Large intestine (tissue), 12 donors: ENCODE measurements around the gene TPPP. TPM values are rescaled to one million over a fixed set of nuclear protein-coding genes. Genes with fewer than 3 reads are reported as not detected.
"Not testable (repeated sequence)": the region's sequence is repeated elsewhere in the genome, so short reads cannot be mapped to it uniquely, and the experiment has no call there.

Experiments used
- DNase-seq, 2 donors: peaks; one replicate each; pipeline versions ENCODE4 v3.0.0 to v3.0.0-alpha.2; 2013
- H3K27ac ChIP-seq: one replicate; pipeline ENCODE4 v1.5.1; 2013; ENCODE audit warnings: low read length
- H3K27me3 ChIP-seq: 2 replicates; pipeline ENCODE4 v1.6.1; 2013; ENCODE audit warnings: low read length; ENCODE audit not compliant: control insufficient read depth, insufficient read depth
- H3K36me3 ChIP-seq: 2 replicates; pipeline ENCODE4 v1.6.1; 2013; ENCODE audit warnings: low read length; ENCODE audit not compliant: control insufficient read depth, insufficient read depth
- H3K4me1 ChIP-seq: one replicate; pipeline ENCODE4 v1.6.1; 2013; ENCODE audit warnings: low read length; ENCODE audit not compliant: control insufficient read depth, insufficient read depth
- H3K4me3 ChIP-seq: one replicate; pipeline ENCODE4 v1.5.1; 2013; ENCODE audit warnings: low read length
- H3K9me3 ChIP-seq: one replicate; pipeline ENCODE4 v1.6.1; 2013; ENCODE audit warnings: mild to moderate bottlenecking, low read depth, low read length, moderate library complexity; ENCODE audit not compliant: control insufficient read depth
- WGBS: methylation state at CpG from one replicate; pipeline ENCODE4 v1.1.5; 2013; ENCODE audit warnings: low lambda C conversion rate; ENCODE audit not compliant: insufficient coverage; 5-methylcytosine and 5-hydroxymethylcytosine counted together
- long read RNA-seq, 11 donors: transcript quantifications; one replicate each; lab custom pipeline, GENCODE V29; 2026
- polyA plus RNA-seq: library from polyadenylated mRNA; unstranded; fragments of 120-200 nt; gene quantifications from one replicate; pipeline ENCODE4 v1.2.1, GENCODE V29; 2013

The TPPP gene
- polyA plus RNA-seq, result 8.8 TPM
- long read RNA-seq, donor 1, full-length matches to known transcripts, result 2 of 2 reads
- long read RNA-seq, donor 1, partial matches to known transcripts, result 0 of 2 reads
- long read RNA-seq, donor 1, other reads (novel, unspliced or antisense), result 0 of 2 reads
- long read RNA-seq, donor 2, full-length matches to known transcripts, result 2 of 2 reads
- long read RNA-seq, donor 2, partial matches to known transcripts, result 0 of 2 reads
- long read RNA-seq, donor 2, other reads (novel, unspliced or antisense), result 0 of 2 reads
- long read RNA-seq, donor 3, full-length matches to known transcripts, result 1 of 1 reads
- long read RNA-seq, donor 3, partial matches to known transcripts, result 0 of 1 reads
- long read RNA-seq, donor 3, other reads (novel, unspliced or antisense), result 0 of 1 reads
- long read RNA-seq, donor 4, result 0 reads
- long read RNA-seq, donor 5, result 0 reads
- long read RNA-seq, donor 6, full-length matches to known transcripts, result 2 of 2 reads
- long read RNA-seq, donor 6, partial matches to known transcripts, result 0 of 2 reads
- long read RNA-seq, donor 6, other reads (novel, unspliced or antisense), result 0 of 2 reads
- long read RNA-seq, donor 7, result 0 reads
- long read RNA-seq, donor 8, full-length matches to known transcripts, result 1 of 1 reads
- long read RNA-seq, donor 8, partial matches to known transcripts, result 0 of 1 reads
- long read RNA-seq, donor 8, other reads (novel, unspliced or antisense), result 0 of 1 reads
- long read RNA-seq, donor 9, result 0 reads
- long read RNA-seq, donor 10, full-length matches to known transcripts, result 3 of 3 reads
- long read RNA-seq, donor 10, partial matches to known transcripts, result 0 of 3 reads
- long read RNA-seq, donor 10, other reads (novel, unspliced or antisense), result 0 of 3 reads
- long read RNA-seq, donor 11, full-length matches to known transcripts, result 2 of 2 reads
- long read RNA-seq, donor 11, partial matches to known transcripts, result 0 of 2 reads
- long read RNA-seq, donor 11, other reads (novel, unspliced or antisense), result 0 of 2 reads

- H3K4me3 ChIP-seq, result peak within 1 kb of the TSS; percentile 51
- H3K36me3 ChIP-seq, H3K27ac ChIP-seq, H3K9me3 ChIP-seq, H3K27me3 ChIP-seq, H3K4me1 ChIP-seq: not testable (repeated sequence)
- DNase-seq, result peak; percentile 71 to 87
- no CpG with 5 or more reads among the region's 109 CpGs for WGBS
Measured at GRCh38 chr5:693271-694041, at the start of gene TPPP. Gene TPPP, minus strand, starts transcription at chr5:693352. Its CDS starts 15,292 bp downstream, at chr5:678060.

DNA sequence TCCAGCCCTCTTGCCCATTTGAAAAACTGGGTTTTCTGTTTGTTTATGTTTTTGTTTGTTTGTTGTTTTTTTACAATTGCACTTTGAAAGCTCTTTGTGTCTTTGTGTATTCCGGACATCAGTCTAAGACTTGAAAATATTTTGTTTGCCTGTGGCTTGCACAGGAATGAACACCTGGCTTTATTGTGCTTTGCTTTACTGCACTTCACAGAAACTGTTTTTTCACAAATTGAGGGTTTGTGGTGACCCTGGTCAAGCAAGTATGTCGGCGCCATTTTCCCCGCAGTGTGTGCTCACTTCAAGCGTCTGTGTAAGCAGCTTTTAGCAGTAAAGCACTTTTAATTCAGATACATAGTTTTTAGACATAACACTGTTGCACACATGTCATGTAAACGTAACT, 49.1 kb upstream of the TPPP start:
- H3K4me1 ChIP-seq, DNase-seq, H3K36me3 ChIP-seq, H3K4me3 ChIP-seq, H3K27me3 ChIP-seq, H3K27ac ChIP-seq, H3K9me3 ChIP-seq: not testable (repeated sequence)
- no CpG with 5 or more reads among the region's 6 CpGs for WGBS

DNA sequence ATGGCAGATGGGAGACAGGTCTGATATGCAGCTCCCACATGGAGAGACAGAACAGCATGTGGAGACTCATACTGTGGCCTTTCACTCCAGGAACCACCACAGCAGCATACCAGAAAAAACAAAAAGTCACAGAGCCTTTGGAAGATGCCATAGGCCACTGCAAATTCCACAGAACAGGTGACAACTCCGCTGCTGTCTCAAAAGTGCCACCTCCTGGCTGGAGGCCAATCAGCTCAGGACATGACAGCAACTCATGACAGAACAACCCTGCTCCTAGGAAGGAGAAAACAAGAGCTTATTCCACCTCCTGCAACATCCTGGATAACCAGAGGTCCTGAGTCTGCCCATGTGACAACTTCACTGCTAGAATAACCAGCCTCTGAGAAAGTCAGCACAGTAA, 41.0 kb upstream of the TPPP start:
- not testable (repeated sequence) for H3K27me3 ChIP-seq, DNase-seq, H3K9me3 ChIP-seq, H3K4me3 ChIP-seq, H3K27ac ChIP-seq, H3K4me1 ChIP-seq, H3K36me3 ChIP-seq
- no CpG with 5 or more reads among the region's 1 CpG for WGBS

DNA sequence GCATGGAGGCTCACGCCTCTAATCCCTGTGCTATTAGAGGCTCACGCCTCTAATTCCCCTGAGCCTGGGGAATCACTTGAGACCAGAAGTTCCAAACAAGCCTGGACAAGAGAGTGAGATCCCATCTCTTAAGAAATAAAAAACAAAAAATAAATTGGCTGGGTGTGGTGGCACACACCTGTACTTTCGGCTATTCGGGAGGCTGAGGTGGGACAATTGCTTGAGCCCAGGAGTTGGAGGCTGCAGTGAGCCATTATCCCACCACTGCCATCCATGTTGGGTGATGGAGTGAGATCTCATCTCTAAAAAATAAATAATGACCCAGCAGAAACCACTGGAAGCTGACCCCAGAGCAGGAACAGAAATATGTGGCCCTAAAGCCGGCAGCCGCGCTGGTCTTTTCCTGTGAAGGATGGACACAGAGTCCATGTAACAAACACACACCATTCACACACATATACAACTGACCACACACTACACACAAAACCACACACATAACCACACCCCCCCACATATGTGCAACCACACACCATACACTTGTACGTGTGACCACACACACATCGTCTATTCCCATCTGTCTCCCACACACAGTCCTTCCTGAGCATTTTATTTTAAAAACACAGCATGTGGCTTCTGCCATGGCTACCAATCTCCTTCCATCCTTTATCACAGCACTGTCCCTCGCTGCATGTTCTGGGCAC, 39.8 kb upstream of the TPPP start:
- H3K27ac ChIP-seq, H3K9me3 ChIP-seq, H3K36me3 ChIP-seq, DNase-seq, H3K4me3 ChIP-seq, H3K27me3 ChIP-seq, H3K4me1 ChIP-seq: not testable (repeated sequence)
- 100% methylated on average over 4 of the region's 10 CpGs for WGBS

DNA sequence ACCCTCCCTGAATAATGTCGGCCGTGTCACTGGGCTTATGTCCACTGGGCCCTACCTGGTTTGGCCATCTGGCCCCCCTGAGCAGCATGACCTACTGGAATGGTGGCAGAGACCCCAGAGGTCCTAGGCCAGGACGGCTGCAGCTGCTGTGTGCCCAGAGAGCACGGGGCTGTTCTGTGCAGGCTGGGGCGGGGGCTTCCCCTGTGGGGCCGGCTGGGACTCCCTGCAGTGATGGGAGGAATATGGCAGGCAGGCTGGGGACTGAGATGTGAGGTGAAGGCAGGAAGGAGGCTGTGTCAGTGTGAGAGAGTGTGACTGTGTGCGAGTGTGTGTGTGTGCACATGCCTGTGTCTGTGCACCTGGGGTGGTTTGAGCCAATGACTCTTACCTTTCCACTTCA, 36.1 kb upstream of the TPPP start:
- no CpG with 5 or more reads among the region's 7 CpGs for WGBS
- not testable (repeated sequence) for H3K4me1 ChIP-seq, H3K27ac ChIP-seq, H3K9me3 ChIP-seq, H3K27me3 ChIP-seq, DNase-seq, H3K36me3 ChIP-seq, H3K4me3 ChIP-seq

GRCh38 chr5:727087-727486, 33.9 kb upstream of the TPPP start:
- H3K36me3 ChIP-seq, H3K27me3 ChIP-seq, H3K27ac ChIP-seq, H3K4me3 ChIP-seq, DNase-seq, H3K9me3 ChIP-seq, H3K4me1 ChIP-seq: not testable (repeated sequence)
- WGBS, result no CpG with 5 or more reads among the region's 9 CpGs

DNA sequence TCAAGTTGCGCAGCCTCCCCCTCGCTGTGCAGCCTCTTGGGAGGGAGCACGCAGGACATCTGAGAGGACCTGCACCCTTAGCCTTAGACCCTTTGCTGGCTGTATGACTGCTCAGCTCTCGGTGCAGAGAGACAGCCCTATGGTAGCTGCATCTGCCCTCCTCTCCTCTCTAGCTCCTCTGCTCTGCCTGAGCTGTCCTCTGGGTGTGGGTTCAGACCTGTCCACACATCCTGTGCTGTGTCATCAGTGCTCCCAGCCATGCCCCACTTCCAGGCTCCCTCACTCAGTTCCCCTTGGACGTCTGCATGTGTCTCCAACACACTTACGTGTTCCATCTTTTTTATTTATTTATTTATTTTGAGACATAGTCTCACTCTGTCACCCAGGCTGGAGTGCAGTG, 30.7 kb upstream of the TPPP start:
- H3K36me3 ChIP-seq, H3K9me3 ChIP-seq, H3K27ac ChIP-seq, H3K27me3 ChIP-seq, H3K4me1 ChIP-seq, H3K4me3 ChIP-seq, DNase-seq: not testable (repeated sequence)
- no CpG with 5 or more reads among the region's 6 CpGs for WGBS

GRCh38 chr5:723309-723708, 30.2 kb upstream of the TPPP start:
- not testable (repeated sequence) for H3K36me3 ChIP-seq, H3K27me3 ChIP-seq, H3K4me3 ChIP-seq, H3K4me1 ChIP-seq, DNase-seq, H3K9me3 ChIP-seq, H3K27ac ChIP-seq
- WGBS, result no CpG with 5 or more reads among the region's 4 CpGs

GRCh38 chr5:719379-719778, 26.2 kb upstream of the TPPP start:
- not testable (repeated sequence) for H3K4me1 ChIP-seq, H3K27me3 ChIP-seq, H3K4me3 ChIP-seq, H3K9me3 ChIP-seq, DNase-seq, H3K36me3 ChIP-seq, H3K27ac ChIP-seq
- no CpG with 5 or more reads among the region's 1 CpG for WGBS

DNA sequence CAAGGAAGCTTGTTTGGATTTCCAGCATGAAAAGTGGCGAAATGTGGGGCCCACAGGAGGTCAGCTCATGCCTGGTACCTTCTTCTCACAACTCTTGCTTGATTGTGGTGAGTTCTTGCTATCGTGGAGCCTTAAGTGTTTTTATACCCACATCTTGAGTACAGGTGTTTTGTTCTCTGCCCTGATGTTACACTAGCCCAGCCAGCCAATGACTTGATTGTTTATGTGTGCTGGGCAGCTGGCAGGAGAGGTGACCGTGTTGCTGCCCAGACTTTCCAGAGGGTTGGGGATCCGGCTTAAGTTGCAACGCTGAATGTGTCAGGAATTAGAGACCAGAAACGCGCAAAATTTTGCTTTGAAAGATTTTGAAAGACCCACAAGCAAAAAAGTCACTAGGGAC, 24.0 kb upstream of the TPPP start:
- WGBS, result 73% methylated on average over 5 of the region's 7 CpGs
- Histone ChIP-seq H3K4me1 (no peaks in the 10 kb centered on the region), H3K27ac (no peak overlapping the region), H3K27me3 (no peaks in the 10 kb centered on the region), H3K9me3 (peaks cover 3% of the 10 kb centered on the region), H3K36me3 (no peaks in the 10 kb centered on the region), H3K4me3 (no peak overlapping the region)
- DNase-seq, result no peak
